HEK293 (cell line): ENCODE results near the gene LAMC3.

Source experiments
- EGR2 ChIP-seq: fragments of 450-650 bp; formaldehyde crosslinking; IDR thresholded peaks from 2 replicates; pipeline ENCODE4 v1.5.1; 2016; ENCODE audit warnings: low read depth, missing biosample characterization, missing genetic modification characterization
- FEZF1 ChIP-seq: fragments of 450-650 bp; formaldehyde crosslinking; IDR thresholded peaks from 2 replicates; pipeline ENCODE4 v1.5.1; 2016; ENCODE audit warnings: missing biosample characterization, missing genetic modification characterization
- KLF7 ChIP-seq: fragments of 450-650 bp; formaldehyde crosslinking; IDR thresholded peaks from 2 replicates; pipeline ENCODE4 v1.5.1; 2016; ENCODE audit warnings: missing biosample characterization, missing genetic modification characterization, borderline replicate concordance
- KLF8 ChIP-seq: fragments of 450-650 bp; formaldehyde crosslinking; IDR thresholded peaks from 2 replicates; pipeline ENCODE4 v1.5.1; 2016; ENCODE audit warnings: missing biosample characterization, missing genetic modification characterization
- REST ChIP-seq: fragments of 450-650 bp; formaldehyde crosslinking; IDR thresholded peaks from 2 replicates; pipeline ENCODE4 v1.5.1; 2016; ENCODE audit warnings: missing biosample characterization, missing genetic modification characterization
- ZBTB48 ChIP-seq: fragments of 450-650 bp; formaldehyde crosslinking; IDR thresholded peaks from 2 replicates; pipeline ENCODE4 v1.5.1; 2016; ENCODE audit warnings: missing biosample characterization, missing genetic modification characterization
- ZFHX2 ChIP-seq: fragments of 450-650 bp; formaldehyde crosslinking; conservative IDR thresholded peaks from 2 replicates; pipeline ENCODE4 v1.5.1; 2016; ENCODE audit warnings: missing biosample characterization, missing genetic modification characterization
- ZNF155 ChIP-seq: fragments of 450-650 bp; formaldehyde crosslinking; IDR thresholded peaks from 2 replicates; pipeline ENCODE4 v1.5.1; 2016; ENCODE audit warnings: missing biosample characterization, missing genetic modification characterization
- ZNF157 ChIP-seq: fragments of 450-650 bp; formaldehyde crosslinking; IDR thresholded peaks from 2 replicates; pipeline ENCODE4 v1.5.1; 2016; ENCODE audit warnings: missing biosample characterization, missing genetic modification characterization
- ZNF280C ChIP-seq: fragments of 450-650 bp; formaldehyde crosslinking; IDR thresholded peaks from 2 replicates; pipeline ENCODE4 v1.5.1; 2016; ENCODE audit warnings: missing biosample characterization, missing genetic modification characterization
- ZNF48 ChIP-seq: fragments of 450-650 bp; formaldehyde crosslinking; IDR thresholded peaks from 2 replicates; pipeline ENCODE4 v1.5.1; 2016; ENCODE audit warnings: missing biosample characterization, missing genetic modification characterization
- ZNF488 ChIP-seq: fragments of 450-650 bp; formaldehyde crosslinking; IDR thresholded peaks from 2 replicates; pipeline ENCODE4 v1.5.1; 2016; ENCODE audit warnings: missing biosample characterization, missing genetic modification characterization
- ZNF514 ChIP-seq: fragments of 450-650 bp; formaldehyde crosslinking; IDR thresholded peaks from 2 replicates; pipeline ENCODE4 v1.5.1; 2016; ENCODE audit warnings: missing biosample characterization, missing genetic modification characterization
- ZNF518A ChIP-seq: fragments of 450-650 bp; formaldehyde crosslinking; conservative IDR thresholded peaks from 2 replicates; pipeline ENCODE4 v1.5.1; 2016; ENCODE audit warnings: low read depth, missing biosample characterization, missing genetic modification characterization
- ZNF571 ChIP-seq: fragments of 450-650 bp; formaldehyde crosslinking; IDR thresholded peaks from 2 replicates; pipeline ENCODE4 v1.5.0; 2017; ENCODE audit warnings: missing biosample characterization, missing genetic modification characterization
- ZNF621 ChIP-seq: fragments of 450-650 bp; formaldehyde crosslinking; IDR thresholded peaks from 2 replicates; pipeline ENCODE4 v1.5.1; 2017; ENCODE audit warnings: missing biosample characterization, missing genetic modification characterization
- ZNF623 ChIP-seq: fragments of 450-650 bp; formaldehyde crosslinking; IDR thresholded peaks from 2 replicates; pipeline ENCODE4 v1.5.1; 2016; ENCODE audit warnings: missing biosample characterization, missing genetic modification characterization
- ZNF629 ChIP-seq: fragments of 450-650 bp; formaldehyde crosslinking; IDR thresholded peaks from 2 replicates; pipeline ENCODE4 v1.5.1; 2017; ENCODE audit warnings: missing biosample characterization, missing genetic modification characterization
- ZNF639 ChIP-seq: fragments of 450-650 bp; formaldehyde crosslinking; IDR thresholded peaks from 2 replicates; pipeline ENCODE4 v1.5.1; 2016; ENCODE audit warnings: missing biosample characterization, missing genetic modification characterization
- ZNF654 ChIP-seq: fragments of 450-650 bp; formaldehyde crosslinking; IDR thresholded peaks from 2 replicates; pipeline ENCODE4 v1.5.1; 2016; ENCODE audit warnings: low read depth, missing biosample characterization, missing genetic modification characterization
- ZNF664 ChIP-seq: fragments of 450-650 bp; formaldehyde crosslinking; IDR thresholded peaks from 2 replicates; pipeline ENCODE4 v1.5.1; 2016; ENCODE audit warnings: missing biosample characterization, missing genetic modification characterization
- ZNF692 ChIP-seq: fragments of 450-650 bp; formaldehyde crosslinking; IDR thresholded peaks from 2 replicates; pipeline ENCODE4 v1.5.1; 2016; ENCODE audit warnings: missing biosample characterization, missing genetic modification characterization
- ZNF76 ChIP-seq: fragments of 450-650 bp; formaldehyde crosslinking; IDR thresholded peaks from 2 replicates; pipeline ENCODE4; 2016; ENCODE audit warnings: low read depth, missing biosample characterization, missing genetic modification characterization, borderline replicate concordance
- ZSCAN5A ChIP-seq: fragments of 450-650 bp; formaldehyde crosslinking; IDR thresholded peaks from 2 replicates; pipeline ENCODE4 v1.5.1; 2016; ENCODE audit warnings: missing biosample characterization, missing genetic modification characterization

Gene LAMC3

GRCh38 chr9:131046581-131047202 is 37.7 kb downstream of the LAMC3 start (continued):
- no peak for TF ChIP-seq ZNF488 (tag by site-specific recombination)
- no peak for TF ChIP-seq ZNF518A (tag by site-specific recombination)
- peak; percentile 90 for TF ChIP-seq ZNF654 (tag by site-specific recombination)
- no peak for TF ChIP-seq KLF8 (tag by site-specific recombination)
- TF ChIP-seq ZNF621 = no peak
- TF ChIP-seq ZNF692 = peak; percentile 82
- no peak for TF ChIP-seq FEZF1 (tag by site-specific recombination)
- no peak for TF ChIP-seq ZNF571 (tag by site-specific recombination)
- no peak for TF ChIP-seq KLF7 (tag by site-specific recombination)
- TF ChIP-seq ZSCAN5A (tag by site-specific recombination) = no peak
- no peak for TF ChIP-seq ZNF629 (tag by site-specific recombination)
- TF ChIP-seq ZBTB48 = no peak
- TF ChIP-seq REST = no peak
- no peak for TF ChIP-seq ZNF76 (tag by site-specific recombination)
- no peak for TF ChIP-seq ZNF664
- TF ChIP-seq ZNF639 = no peak
- TF ChIP-seq ZNF623 (tag by site-specific recombination) = no peak
- TF ChIP-seq ZNF514 (tag by site-specific recombination) = no peak
- TF ChIP-seq EGR2 (tag by site-specific recombination) = no peak
- no peak for TF ChIP-seq ZNF155 (tag by site-specific recombination)
- no peak for TF ChIP-seq ZNF280C (tag by site-specific recombination)
- peak; percentile 43 for TF ChIP-seq ZFHX2 (tag by site-specific recombination)
- TF ChIP-seq ZNF157 = no peak
- no peak for TF ChIP-seq ZNF48 (tag by site-specific recombination)
